HG03442 (cell line): Measurements from ENCODE around the gene C1QTNF4.

Experiments
- ATAC-seq: cut with Tn5 transposase; IDR thresholded peaks from one replicate; pipeline ENCODE4 v1.9.1; 2021; ENCODE audit warnings: mild to moderate bottlenecking, moderate library complexity; ENCODE audit not compliant: unreplicated experiment

C1QTNF4 gene

DNA sequence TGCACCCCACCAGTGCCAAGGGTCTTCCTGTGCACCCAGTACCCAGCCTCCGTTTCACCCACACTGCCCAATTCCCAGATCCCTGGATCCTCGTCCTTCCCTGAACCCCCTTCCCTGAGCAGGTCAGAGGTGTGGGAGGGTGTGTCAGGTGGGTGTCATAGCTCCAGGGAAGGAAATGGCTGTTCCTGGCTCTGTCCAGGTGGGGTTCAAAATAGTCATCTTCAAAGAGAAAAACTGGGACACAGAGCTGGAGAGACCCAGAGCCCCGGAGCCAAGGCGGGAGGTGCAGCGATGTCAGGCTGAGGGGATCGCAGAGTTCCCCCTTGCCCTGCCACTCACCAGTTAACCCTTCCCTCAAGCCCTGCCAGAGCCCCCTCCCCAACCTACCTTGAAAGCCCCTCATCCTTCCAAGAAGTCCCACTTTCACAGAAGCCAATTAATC lies 698 bp downstream of the C1QTNF4 start:
- ATAC-seq = no peak

DNA sequence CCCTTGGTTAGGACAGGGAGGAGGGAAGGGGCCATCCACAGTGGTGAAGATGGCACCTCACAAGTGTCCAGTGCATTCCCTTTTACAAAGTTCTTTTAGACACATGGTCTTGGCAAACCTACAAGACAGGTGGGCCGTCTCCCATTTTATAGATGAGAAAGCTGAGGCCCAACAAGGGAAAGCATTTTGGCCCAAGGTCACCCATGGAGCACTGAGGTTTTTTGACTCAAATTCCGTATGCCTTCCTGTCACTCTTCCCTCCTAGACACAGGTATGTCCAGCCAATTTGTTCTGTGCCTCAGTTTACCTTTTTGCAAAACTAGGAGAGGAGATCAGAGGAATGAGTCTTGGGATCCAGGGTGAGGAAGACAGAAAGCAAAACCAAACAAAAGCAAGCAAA lies 1.2 kb downstream of the C1QTNF4 start:
- no peak for ATAC-seq

DNA sequence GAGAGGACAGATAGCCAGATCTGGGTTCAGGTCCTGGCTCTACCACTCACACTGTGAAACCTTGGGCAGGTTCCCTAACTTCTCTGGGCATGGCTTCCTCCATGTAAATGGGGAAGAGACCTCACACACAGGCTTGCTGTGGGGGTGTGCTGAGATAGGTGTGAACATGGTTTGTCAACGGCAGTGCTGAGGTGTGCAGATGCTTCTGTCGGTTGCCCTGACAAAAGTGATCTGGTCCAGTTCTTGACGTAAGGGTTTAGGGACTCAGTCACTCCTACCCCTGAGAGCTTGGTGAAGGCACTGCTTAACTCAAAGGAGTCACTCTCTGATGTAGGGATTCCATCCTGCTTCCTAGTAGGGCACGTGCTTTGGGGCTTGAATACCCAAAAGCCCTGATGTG lies 2.0 kb downstream of the C1QTNF4 start:
- no peak for ATAC-seq

GRCh38 chr11:47591764-47592163 lies 2.4 kb downstream of the C1QTNF4 start:
- ATAC-seq = no peak

- ATAC-seq = no peak
These were observed 4.0 kb downstream of the C1QTNF4 start for GRCh38 chr11:47589977-47590861.

- ATAC-seq = no peak
These were observed 4.6 kb downstream of the C1QTNF4 start for GRCh38 chr11:47589584-47589976.

GRCh38 chr11:47589118-47589517 lies 5.1 kb downstream of the C1QTNF4 start:
- no peak for ATAC-seq

DNA sequence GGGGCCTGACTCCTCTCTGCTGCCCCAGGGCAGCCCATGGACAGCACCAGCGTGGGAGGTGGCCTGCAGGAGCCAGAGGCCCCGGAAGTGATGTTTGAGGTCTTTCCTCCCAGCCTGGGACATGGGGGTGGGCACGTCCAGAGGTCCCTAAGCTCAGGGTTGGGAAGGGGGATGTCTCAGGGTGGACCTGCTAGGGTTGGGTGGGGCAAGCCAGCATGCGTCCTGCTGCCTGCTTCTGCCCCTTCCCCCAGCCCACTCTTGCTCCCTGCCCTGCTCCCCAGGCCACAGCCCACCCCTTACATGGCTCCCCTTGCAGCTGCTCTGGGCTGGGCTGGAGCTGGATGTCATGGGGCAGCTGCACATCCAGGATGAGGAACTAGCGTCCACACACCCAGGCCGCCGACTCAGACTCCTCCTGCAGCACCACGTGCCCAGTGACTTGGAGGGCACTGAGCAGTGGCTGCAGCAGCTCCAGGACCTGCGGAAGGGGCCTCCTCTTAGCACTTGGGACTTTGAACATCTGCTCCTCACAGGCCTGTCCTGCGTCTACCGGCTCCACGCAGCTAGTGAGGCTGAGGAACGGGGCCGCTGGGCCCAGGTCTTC lies 6.4 kb downstream of the C1QTNF4 start:
- no peak for ATAC-seq

- no peak for ATAC-seq
These were observed 7.0 kb downstream of the C1QTNF4 start for GRCh38 chr11:47587039-47587716.

- no peak for ATAC-seq
These were observed 7.9 kb downstream of the C1QTNF4 start, which contains the start of gene FAM180B for GRCh38 chr11:47586098-47586855. FAM180B (plus strand) TSS chr11:47586678; CDS start chr11:47586769, 91 bp downstream.

- ATAC-seq = no peak
These were observed 10.4 kb downstream of the C1QTNF4 start for GRCh38 chr11:47583844-47584243.

DNA sequence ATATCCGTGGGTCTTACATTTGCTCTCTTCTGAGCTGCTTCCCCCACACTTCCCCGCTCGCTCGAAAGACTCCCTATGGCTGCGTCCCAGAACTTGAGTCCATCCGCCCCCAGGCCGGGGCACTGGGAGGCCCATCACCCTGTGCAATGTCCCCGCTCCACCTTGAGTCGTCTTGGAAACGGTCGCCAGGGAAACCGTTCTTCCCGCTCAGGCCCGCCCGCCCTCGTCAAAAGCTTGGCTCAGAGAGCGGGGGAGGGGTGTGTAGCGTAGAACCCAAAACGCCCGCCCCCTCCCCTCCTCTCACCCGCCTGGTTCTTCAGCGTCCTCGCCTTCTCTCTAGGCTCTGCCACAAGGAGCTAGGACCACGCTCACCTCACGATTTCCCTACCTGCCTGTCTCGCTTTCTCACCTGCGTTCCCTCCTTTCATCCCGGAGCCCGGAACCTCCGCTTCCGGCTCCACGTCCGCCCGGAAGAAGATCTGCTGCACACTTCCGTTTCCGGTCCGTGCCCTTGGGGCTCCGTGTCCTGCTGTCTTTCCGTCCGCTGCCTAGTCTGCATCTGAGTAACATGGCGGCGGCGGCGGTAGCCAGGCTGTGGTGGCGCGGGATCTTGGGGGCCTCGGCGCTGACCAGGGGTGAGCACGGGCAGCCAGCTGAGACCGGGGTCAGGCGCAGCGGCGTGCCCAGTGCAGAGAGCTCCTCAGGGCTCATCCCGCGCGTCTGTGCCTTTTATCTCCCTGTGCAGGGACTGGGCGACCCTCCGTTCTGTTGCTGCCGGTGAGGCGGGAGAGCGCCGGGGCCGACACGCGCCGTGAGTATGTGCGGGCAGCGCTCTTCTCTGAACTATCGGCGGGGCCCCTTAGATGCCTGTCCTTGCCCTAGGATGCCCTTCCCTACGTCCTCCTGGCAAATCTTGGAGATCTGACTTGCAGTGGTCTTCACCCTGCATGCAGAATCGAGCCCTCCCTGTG lies 15.4 kb downstream of the C1QTNF4 start, which contains the start of the genes KBTBD4 and NDUFS3:
KBTBD4 (minus strand) TSS at position 447 of the 971 bp plus-strand sequence; CDS start at position 428, 19 bp downstream.
NDUFS3 (plus strand) TSS at position 551 of the 971 bp plus-strand sequence; CDS start at position 569, 18 bp downstream.
- peak; percentile 93 for ATAC-seq

- no peak for ATAC-seq
These were observed 16.7 kb downstream of the C1QTNF4 start for GRCh38 chr11:47577460-47578041.

GRCh38 chr11:47573321-47573720 lies 20.9 kb downstream of the C1QTNF4 start:
- no peak for ATAC-seq

- ATAC-seq = no peak
These were observed 21.4 kb downstream of the C1QTNF4 start for GRCh38 chr11:47572715-47573255.

DNA sequence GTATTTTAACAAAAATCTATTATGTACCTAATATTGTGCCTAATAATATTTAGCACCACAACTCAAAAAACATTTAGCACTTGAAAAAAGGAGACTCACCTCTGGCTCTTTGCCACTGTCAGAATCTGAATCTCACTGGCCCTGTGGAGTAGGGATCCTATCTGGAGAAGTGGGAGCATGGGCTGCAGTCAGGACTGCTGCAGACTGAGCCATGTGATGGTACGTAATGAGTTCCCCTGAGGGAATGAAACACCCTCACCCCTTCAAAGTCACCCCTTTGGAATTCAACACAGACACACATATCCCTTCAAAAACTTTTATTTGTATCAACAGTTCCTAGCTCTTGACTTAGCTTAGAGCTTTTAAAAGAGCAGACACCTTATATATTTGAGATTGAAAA lies 22.3 kb downstream of the C1QTNF4 start:
- ATAC-seq = no peak

DNA sequence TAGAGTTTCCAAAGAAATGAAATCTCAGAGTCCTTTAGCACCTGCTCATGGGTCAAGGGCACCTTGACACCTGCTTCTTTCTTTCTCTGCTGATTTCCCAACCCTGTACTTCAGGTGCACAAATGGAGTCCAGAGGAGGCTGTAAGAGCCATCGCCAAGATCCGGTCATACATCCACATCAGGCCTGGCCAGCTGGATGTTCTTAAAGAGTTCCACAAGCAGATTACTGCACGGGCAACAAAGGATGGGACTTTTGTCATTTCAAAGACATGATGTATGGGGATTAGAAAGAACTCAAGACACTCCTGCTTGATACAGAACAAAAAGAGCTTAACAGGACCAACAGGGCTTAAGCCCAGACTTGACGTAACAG lies 22.9 kb downstream of the C1QTNF4 start:
- no peak for ATAC-seq

GRCh38 chr11:47570651-47571356 lies 23.4 kb downstream of the C1QTNF4 start:
- ATAC-seq = no peak
